GM12891 (cell line): ENCODE results near the gene AGRN.

Experiments used
- POLR2A ChIP-seq: IDR thresholded peaks from 2 replicates; pipeline ENCODE4 v1.6.1; 2011; ENCODE audit warnings: low read depth, low read length, control low read depth
- TAF1 ChIP-seq: IDR thresholded peaks from 2 replicates; pipeline ENCODE4 v1.6.1; 2011; ENCODE audit warnings: low read depth, low read length, control low read depth

GRCh38 chr1:1072849-1073742, 53.2 kb downstream of the AGRN start:
- TF ChIP-seq TAF1 (no peak), POLR2A (no peak)
